Right lobe of liver (tissue), 6 donors: Measurements from ENCODE around the gene C10orf95. TPM values are rescaled to one million over a fixed set of nuclear protein-coding genes. Genes with fewer than 3 reads are reported as not detected.
"Not testable (repeated sequence)": the region's sequence is repeated elsewhere in the genome, so short reads cannot be mapped to it uniquely, and the experiment has no call there.

Source experiments
- ATAC-seq, 4 donors: fragments of 200-7000 bp; cut with Tn5 transposase; one replicate each; pipeline ENCODE4 v1.9.1; 2020; ENCODE audit warnings: mild to moderate bottlenecking in 4 of 4, moderate library complexity in 4 of 4
- DNase-seq, 3 donors: peaks; one replicate each; pipeline ENCODE4 v3.0.0-alpha.2; 2020
- H3K27ac ChIP-seq, 3 donors: fragments of 200-600 bp; one replicate each; pipeline ENCODE4 v1.8.0; 2022
- H3K27me3 ChIP-seq, 2 donors: fragments of 200-600 bp; one replicate each; pipeline ENCODE4 v1.8.0; 2022
- H3K36me3 ChIP-seq, 4 donors: fragments of 200-600 bp; sonication (generic) in 1 of 4; one replicate each; pipeline versions ENCODE4 v1.5.1 to v1.8.0; 2017 to 2022; ENCODE audit warnings: control low read depth in 1 of 4
- H3K4me1 ChIP-seq, 4 donors: fragments of 200-600 bp; sonication (generic) in 1 of 4; one replicate each; pipeline versions ENCODE4 v1.5.1 to v1.8.0; 2017 to 2022; ENCODE audit warnings: control low read depth in 1 of 4
- H3K4me3 ChIP-seq, 3 donors: fragments of 200-600 bp; one replicate each; pipeline ENCODE4 v1.8.0; 2022
- H3K9me3 ChIP-seq, 4 donors: fragments of 200-600 bp; sonication (generic) in 1 of 4; one replicate each; pipeline versions ENCODE4 v1.5.1 to v1.8.0; 2017 to 2022; ENCODE audit warnings: control low read depth in 1 of 4
- POLR2A ChIP-seq: fragments of 450-650 bp; IDR thresholded peaks from one replicate; pipeline ENCODE4 v1.6.1; 2017; ENCODE audit warnings: antibody characterized with exemption, mild to moderate bottlenecking
- WGBS: methylation state at CpG from one replicate; pipeline ENCODE4 v1.1.6; 2018; ENCODE audit warnings: low coverage, low lambda C conversion rate; ENCODE audit not compliant: insufficient coverage; ENCODE audit errors: missing lambda C conversion rate; 5-methylcytosine and 5-hydroxymethylcytosine counted together
- intact Hi-C, 2 donors: fragments of 100-400 bp; cut with DNase I; formaldehyde crosslinking; loops; one replicate each; pipeline versions ENCODE4 v1.11.2 to v1.14.1; 2022
- long read RNA-seq: library from polyadenylated mRNA; unstranded; transcript quantifications from one replicate; pipeline ENCODE4 v2.0.0, GENCODE V29; 2019
- total RNA-seq, 6 experiments: library from RNA; depleted of rRNA in 2 of 6; stranded (reverse); fragments of >200 nt in 2 of 6; fragmentation: NEBNext Ultra II Directional in 3 of 6; extraction: Animal tissue kit (Norgen Biotek cat#: 25700) in 3 of 6; gene quantifications; one replicate each; pipeline versions ENCODE4 v1.1.0 to v1.2.4, GENCODE V29; 2016 to 2023
- TF ChIP-seq, protein P1 (sequence below), 4 donors: fragments of 200-600 bp in 3 of 4; fragments of 450-650 bp in 1 of 4; IDR thresholded peaks; one replicate each; pipeline versions ENCODE4 v1.5.1 to v1.8.0; 2016 to 2022; ENCODE audit warnings: antibody characterized with exemption in 4 of 4, mild to moderate bottlenecking in 2 of 4
- donor health status: DM: no; HTN: yes; CAD: no.
- donor health status: DM: no; HTN: no; CAD: no.
- donor health status: DM: no; HTN: no; CAD: no.
- donor health status: DM: no; HTN: yes; CAD: no.
- donor health status: DM: no; HTN: yes; CAD: no.

The C10orf95 gene, protein sequence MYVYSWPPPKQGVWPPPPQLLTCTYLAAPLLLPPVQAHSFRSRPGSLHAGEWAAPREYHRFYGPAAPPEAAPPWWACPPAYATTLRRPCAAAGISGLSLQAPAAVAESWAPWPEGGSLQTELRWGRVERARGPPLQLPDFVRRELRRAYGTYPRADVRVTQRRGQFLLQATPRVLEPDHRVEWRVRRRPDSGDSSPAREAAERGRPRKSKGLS
- not detected for total RNA-seq
- long read RNA-seq = 0 reads

GRCh38 chr10:102451105-102451969 is at the start of gene C10orf95:
C10orf95 (minus strand) TSS chr10:102451543; CDS start chr10:102451093, 450 bp downstream.
- H3K9me3 ChIP-seq = no peaks in the 10 kb centered on the region
- H3K36me3 ChIP-seq = no peaks in the 10 kb centered on the region
- 33% methylated on average over 18 of the region's 28 CpGs for WGBS
- no peak for DNase-seq
- intact Hi-C loops = no loop called here
- peaks cover 0 to 24% (median 3%) of the 10 kb centered on the region in 4 donors for H3K4me1 ChIP-seq
- peak within 1 kb of the TSS; percentile 62 to 92 (median 77) for H3K4me3 ChIP-seq
- H3K27ac ChIP-seq = peak within 1 kb of the TSS; percentile 66 to 76 (median 68)
- no peaks in the 10 kb centered on the region for H3K27me3 ChIP-seq
- no peak for ATAC-seq
- TF ChIP-seq, protein P1, sequence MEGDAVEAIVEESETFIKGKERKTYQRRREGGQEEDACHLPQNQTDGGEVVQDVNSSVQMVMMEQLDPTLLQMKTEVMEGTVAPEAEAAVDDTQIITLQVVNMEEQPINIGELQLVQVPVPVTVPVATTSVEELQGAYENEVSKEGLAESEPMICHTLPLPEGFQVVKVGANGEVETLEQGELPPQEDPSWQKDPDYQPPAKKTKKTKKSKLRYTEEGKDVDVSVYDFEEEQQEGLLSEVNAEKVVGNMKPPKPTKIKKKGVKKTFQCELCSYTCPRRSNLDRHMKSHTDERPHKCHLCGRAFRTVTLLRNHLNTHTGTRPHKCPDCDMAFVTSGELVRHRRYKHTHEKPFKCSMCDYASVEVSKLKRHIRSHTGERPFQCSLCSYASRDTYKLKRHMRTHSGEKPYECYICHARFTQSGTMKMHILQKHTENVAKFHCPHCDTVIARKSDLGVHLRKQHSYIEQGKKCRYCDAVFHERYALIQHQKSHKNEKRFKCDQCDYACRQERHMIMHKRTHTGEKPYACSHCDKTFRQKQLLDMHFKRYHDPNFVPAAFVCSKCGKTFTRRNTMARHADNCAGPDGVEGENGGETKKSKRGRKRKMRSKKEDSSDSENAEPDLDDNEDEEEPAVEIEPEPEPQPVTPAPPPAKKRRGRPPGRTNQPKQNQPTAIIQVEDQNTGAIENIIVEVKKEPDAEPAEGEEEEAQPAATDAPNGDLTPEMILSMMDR (IDR thresholded peaks at IDR 0.05) = no peak
- no peak for TF ChIP-seq POLR2A

GRCh38 chr10:102500686-102501085 is 49.3 kb upstream of the C10orf95 start:
- not testable (repeated sequence) for H3K4me3 ChIP-seq, DNase-seq, H3K27me3 ChIP-seq, H3K27ac ChIP-seq, H3K9me3 ChIP-seq, ATAC-seq, H3K36me3 ChIP-seq
- WGBS = 88% methylated on average over 10 of the region's 13 CpGs
- intact Hi-C loops = loop anchor here (10.0 kb wide), 1 partner anchor 84 kb away; no protein-coding TSS in a partner anchor
- H3K4me1 ChIP-seq = peaks cover 0 to 20% (median 7%) of the 10 kb centered on the region in 4 donors

DNA sequence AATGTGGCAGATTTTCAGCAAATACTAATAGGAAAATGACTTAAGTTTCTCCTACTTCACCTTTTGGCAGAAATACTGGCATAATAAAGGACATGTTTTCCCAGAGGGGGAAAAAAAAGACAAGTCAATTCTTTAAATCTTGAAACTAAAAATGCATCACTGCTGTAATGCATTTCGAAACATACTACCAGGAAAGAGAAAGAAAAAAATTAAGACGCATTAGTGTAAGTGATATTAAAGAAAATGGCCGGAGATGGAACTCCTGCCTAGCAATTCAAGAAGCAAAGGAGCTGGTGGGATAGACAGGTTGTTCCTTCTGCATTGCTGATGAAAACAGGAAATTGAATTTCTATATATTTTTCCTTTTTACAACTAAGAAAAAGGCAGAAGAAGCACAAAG is 48.0 kb upstream of the C10orf95 start:
- H3K4me3 ChIP-seq = no peak overlapping the region
- no peaks in the 10 kb centered on the region for H3K27me3 ChIP-seq
- peaks cover 0 to 16% (median 7%) of the 10 kb centered on the region in 4 donors for H3K4me1 ChIP-seq
- no peak for DNase-seq
- no peak overlapping the region for H3K27ac ChIP-seq
- H3K36me3 ChIP-seq = peaks cover 0 to 3% (median 0%) of the 10 kb centered on the region in 4 donors
- intact Hi-C loops = no loop called here
- TF ChIP-seq, protein P1 (IDR thresholded peaks at IDR 0.05) = no peak
- TF ChIP-seq POLR2A = no peak
- WGBS = 76% methylated on average over 3 of the region's 3 CpGs
- H3K9me3 ChIP-seq = no peaks in the 10 kb centered on the region
- ATAC-seq = no peak

GRCh38 chr10:102497545-102497944 is 46.2 kb upstream of the C10orf95 start:
- DNase-seq = no peak
- Histone ChIP-seq H3K4me1 (peaks cover 0 to 9% (median 4%) of the 10 kb centered on the region in 4 donors), H3K27me3 (no peaks in the 10 kb centered on the region), H3K27ac (no peak overlapping the region), H3K4me3 (no peak overlapping the region), H3K9me3 (no peaks in the 10 kb centered on the region), H3K36me3 (peaks cover 0 to 3% (median 0%) of the 10 kb centered on the region in 4 donors)
- TF ChIP-seq POLR2A = no peak
- TF ChIP-seq, protein P1 (IDR thresholded peaks at IDR 0.05) = no peak
- intact Hi-C loops = no loop called here
- ATAC-seq = no peak
- 89% methylated on average over 1 of the region's 1 CpG for WGBS

DNA sequence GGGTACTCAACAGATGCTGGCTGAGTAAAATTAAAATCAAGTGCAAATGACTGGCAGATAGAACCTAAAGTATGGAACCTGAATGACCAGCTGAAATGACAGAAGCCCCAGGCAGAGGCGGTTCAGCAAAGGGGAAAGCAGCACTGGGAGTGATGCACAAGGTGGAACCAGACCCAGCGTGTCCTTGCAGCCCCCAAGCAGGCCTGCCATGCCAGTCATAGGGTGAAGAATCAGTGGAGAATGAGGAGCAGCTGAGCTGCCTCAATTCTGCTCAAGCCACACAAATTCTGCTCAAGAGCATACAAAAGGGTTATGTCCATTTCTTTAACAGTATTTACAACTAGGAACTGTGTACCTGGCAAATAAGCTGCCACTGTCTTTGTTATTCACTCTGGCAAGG is 42.4 kb upstream of the C10orf95 start:
- intact Hi-C loops = no loop called here
- H3K36me3 ChIP-seq = peaks cover 0 to 14% (median 7%) of the 10 kb centered on the region in 4 donors
- TF ChIP-seq, protein P1 (IDR thresholded peaks at IDR 0.05) = no peak
- no peak for TF ChIP-seq POLR2A
- no peaks in the 10 kb centered on the region for H3K4me1 ChIP-seq
- 100% methylated on average over 1 of the region's 2 CpGs for WGBS
- DNase-seq (peak in 1 of 3 donors; percentile 7), ATAC-seq (no peak)
- no peak overlapping the region for H3K27ac ChIP-seq
- H3K4me3 ChIP-seq = no peak overlapping the region
- H3K27me3 ChIP-seq = no peaks in the 10 kb centered on the region
- H3K9me3 ChIP-seq = no peaks in the 10 kb centered on the region
